ENCODE results near the gene GDF10. TPM values are rescaled to one million over a fixed set of nuclear protein-coding genes. Genes with fewer than 3 reads are reported as not detected.

Gene GDF10
- total and polyA plus RNA-seq, 2 of the 8 experiments (the other 6 are each of a cell fraction or from before 2014, with no cell fraction given) = 0.19 to 0.32 TPM

DNA sequence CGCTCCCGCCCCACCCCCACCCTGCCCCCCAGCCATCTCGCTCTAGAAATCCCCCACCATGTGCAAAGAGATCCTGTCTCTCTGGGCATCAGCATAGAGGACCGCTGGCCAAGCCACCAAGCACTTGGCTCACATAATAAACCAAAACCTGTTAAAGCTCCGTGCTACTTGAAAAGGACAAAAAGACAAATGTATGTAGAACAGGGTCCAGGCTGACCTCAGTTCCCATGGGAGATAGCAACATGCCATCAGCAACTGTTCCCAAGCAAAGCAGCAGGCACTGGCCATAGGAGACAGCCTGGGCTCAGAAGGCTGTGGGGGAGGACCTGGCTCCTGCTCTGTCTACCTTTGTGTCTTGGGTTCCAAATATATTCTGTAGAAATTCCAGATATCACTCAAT, 38.4 kb upstream of the GDF10 start (continued):
- TF ChIP-seq MAFK (IDR thresholded peaks at IDR 0.05; ENCODE audit: low read depth, low read length) = no peak
- no peak for TF ChIP-seq GABPA (IDR thresholded peaks at IDR 0.05; ENCODE audit: borderline replicate concordance, insufficient read depth, low read length)
- TF ChIP-seq, protein P1, sequence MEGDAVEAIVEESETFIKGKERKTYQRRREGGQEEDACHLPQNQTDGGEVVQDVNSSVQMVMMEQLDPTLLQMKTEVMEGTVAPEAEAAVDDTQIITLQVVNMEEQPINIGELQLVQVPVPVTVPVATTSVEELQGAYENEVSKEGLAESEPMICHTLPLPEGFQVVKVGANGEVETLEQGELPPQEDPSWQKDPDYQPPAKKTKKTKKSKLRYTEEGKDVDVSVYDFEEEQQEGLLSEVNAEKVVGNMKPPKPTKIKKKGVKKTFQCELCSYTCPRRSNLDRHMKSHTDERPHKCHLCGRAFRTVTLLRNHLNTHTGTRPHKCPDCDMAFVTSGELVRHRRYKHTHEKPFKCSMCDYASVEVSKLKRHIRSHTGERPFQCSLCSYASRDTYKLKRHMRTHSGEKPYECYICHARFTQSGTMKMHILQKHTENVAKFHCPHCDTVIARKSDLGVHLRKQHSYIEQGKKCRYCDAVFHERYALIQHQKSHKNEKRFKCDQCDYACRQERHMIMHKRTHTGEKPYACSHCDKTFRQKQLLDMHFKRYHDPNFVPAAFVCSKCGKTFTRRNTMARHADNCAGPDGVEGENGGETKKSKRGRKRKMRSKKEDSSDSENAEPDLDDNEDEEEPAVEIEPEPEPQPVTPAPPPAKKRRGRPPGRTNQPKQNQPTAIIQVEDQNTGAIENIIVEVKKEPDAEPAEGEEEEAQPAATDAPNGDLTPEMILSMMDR (IDR thresholded peaks at IDR 0.05; ENCODE audit: control extremely low read depth in 1 of 3, insufficient read depth in 1 of 3, low read depth in 1 of 3, low read length in 3 of 3) = no peak
- no peak for TF ChIP-seq RXRA (IDR thresholded peaks at IDR 0.05; ENCODE audit: insufficient read depth, low read depth, low read length)
- no peak for TF ChIP-seq SP4 (IDR thresholded peaks at IDR 0.05; ENCODE audit: low read length)
